HG03457 (cell line): ENCODE measurements around the gene COX17.

Experiments
- ATAC-seq: cut with Tn5 transposase; IDR thresholded peaks from one replicate; pipeline ENCODE4 v1.9.1; 2021; ENCODE audit warnings: moderate number of reproducible peaks; ENCODE audit not compliant: unreplicated experiment

COX17 gene

DNA sequence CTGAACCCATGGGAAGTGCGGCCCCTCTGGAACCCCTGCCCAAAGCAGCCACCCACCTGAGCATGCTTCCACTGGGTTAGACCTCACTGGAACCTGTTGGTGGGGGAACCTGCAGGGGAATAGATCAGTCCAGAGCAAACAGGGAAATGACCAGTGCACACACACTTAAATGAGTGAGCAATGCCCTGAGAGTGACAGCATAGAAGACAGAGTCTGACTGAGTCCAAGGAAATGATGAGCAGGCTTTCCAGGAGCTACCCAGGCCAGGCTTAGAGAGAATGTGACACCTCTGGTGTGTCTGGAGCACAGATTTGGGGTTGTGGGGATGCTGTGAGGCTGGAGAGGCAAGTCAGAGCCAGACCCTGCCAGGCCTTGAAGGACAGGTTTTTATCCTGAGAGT, 51.0 kb downstream of the COX17 start:
- no peak for ATAC-seq

DNA sequence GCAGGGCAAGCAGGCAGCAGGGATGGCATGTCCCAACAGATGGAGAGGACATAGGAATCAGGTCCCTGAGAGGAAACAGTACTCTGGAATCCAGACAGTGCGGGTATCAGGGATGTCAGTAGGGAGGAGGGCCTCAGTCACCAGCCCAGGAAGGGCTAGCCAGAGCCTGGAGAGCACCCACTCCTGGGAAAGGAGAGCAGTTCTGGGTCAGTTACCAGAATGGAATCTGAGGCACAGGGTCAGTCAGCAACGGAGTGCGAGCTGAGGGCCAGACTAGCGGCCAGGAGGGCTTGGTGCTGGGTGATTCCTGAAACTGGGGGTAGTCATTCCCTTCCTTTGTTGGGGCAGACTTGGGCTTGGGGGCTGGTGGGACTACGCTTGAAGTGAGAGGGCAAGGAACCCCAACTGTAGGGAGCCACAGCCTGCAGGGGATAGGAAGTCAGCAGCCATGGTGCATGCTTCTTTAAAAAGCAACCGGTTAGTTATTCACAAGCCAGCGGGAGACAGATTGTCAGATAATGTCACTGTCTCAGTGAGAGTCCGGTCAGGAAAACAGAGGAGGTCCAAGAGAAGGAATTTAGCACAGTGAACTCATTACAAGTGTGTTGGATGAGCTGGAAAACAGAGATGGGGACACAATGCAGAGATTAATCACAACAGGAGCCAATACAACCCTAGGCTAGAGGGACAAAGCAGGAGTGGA, 51.6 kb downstream of the COX17 start:
- no peak for ATAC-seq

DNA sequence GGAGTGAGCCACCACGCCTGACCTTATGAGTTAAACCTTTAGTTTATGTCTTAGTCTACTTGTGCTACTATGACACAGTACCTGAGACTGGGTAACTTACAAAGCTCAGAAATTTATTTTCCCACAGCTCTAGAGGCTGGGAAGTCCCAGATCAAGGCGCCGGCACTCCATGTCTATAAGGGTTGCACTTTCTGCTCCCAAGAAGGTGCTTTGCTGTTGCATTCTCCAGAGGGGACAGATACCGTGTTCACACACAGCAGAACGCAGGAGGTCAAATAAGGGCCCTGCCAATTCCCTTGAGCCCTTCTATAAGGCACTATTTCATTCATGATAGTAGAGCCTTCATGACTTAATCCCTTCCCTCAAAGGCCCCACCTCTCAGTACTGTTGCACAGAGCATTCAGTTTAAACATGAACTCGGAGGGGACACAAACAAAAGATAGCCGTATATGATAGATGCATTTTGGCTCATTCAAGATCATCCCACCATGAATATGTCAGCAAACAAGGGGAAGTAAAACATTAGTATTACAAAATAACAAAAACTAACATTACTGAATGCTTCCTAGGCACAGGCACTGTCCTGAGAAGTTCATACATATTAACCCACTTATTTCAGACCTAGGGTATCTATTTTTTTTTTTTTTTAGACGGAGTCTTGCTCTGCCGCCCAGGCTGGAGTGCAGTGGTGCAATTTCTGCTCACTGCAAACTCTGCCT, 53.0 kb downstream of the COX17 start:
- ATAC-seq = no peak

DNA sequence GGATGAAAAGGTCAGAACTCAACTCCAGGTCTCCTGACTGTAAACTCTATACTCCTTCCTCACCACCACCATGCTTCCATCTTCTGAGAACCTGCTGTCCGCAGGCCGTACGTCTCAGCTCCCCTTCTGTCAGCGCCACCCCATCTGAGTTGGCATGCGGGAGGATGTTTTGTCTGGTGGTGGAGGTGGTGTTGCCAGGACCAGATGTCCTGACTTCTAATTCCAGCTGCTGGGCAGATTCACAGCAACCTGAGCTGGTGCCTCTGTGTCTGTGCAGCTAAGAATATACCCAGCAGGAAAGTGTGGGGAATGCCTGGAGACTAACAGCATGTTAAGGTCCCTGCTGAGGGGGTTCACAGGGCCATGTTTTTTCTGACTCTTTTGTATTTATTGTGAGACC, 56.3 kb downstream of the COX17 start:
- ATAC-seq = no peak
